Measurements from ENCODE around the gene TMEM44.

The TMEM44 gene, protein sequence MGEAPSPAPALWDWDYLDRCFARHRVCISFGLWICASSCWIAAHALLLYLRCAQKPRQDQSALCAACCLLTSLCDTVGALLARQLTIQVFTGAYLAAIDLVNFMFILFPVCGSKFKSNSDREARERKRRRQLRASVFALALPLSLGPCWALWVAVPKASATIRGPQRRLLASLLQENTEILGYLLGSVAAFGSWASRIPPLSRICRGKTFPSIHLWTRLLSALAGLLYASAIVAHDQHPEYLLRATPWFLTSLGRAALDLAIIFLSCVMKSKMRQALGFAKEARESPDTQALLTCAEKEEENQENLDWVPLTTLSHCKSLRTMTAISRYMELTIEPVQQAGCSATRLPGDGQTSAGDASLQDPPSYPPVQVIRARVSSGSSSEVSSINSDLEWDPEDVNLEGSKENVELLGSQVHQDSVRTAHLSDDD

DNA sequence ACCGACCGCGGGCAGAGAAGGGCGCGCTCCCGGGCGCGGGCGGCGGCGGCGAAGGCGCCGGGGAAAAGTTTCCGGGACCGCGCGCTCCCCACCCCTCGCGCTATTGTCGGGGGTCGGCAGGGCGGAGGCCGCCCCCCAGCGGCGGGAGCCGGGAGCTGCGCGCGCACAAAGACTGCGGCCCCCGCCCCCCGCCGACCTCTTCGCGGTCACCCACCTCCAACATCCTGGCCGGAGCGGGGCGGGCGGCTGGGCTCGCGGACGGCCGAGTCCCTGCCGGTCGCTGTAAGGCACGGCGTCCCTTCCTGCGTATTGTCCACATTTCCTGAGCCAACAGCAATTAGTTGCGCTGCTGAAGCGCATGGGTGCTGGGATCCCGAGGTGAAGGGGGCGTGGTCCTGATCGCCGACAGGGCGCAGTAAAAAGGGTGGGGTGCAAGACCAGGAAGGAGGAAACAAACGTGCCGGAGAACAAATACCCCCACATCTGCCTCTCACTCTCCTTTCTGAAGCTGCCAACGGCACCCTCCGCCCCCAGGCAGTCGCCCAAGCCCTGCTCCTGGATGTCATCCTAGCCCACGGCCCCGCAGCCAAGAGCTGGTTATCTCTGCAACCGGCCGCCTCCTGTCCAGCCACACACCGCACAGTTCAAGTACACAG is at the start of gene TMEM44:
TSS of gene TMEM44 (minus strand) at position 71 of the 656 bp plus-strand sequence. CDS start 204 bp downstream, outside the sequence.
- Histone ChIP-seq H3K9ac (ENCODE audit: low read length) (peak within 1 kb of the TSS; percentile 83), H3K4me2 (ENCODE audit: low read depth, low read length, poor library complexity, severe bottlenecking) (peak within 1 kb of the TSS; percentile 76), H3K4me3 (ENCODE audit: insufficient read depth, low read length, poor library complexity, severe bottlenecking) (peak within 1 kb of the TSS; percentile 70), H3K27me3 (ENCODE audit: low read length) (no peaks in the 10 kb centered on the region), H3K79me2 (ENCODE audit: insufficient read depth, low read length) (peaks cover 16% of the 10 kb centered on the region; the same call in 1 of the 2 replicates), H4K20me1 (ENCODE audit: low read depth, low read length) (no peaks in the 10 kb centered on the region), H3F3A (ENCODE audit: insufficient read depth) (0 out of 2 replicates have a peak, but pooled peaks cover 4% of the 10 kb centered on the region), H3K9me2 (replicated peaks; ENCODE audit: insufficient read depth, low read length) (no peaks in the 10 kb centered on the region), H2AFZ (ENCODE audit: low read depth, low read length, severe bottlenecking) (peak within 1 kb of the TSS; percentile 97), H3K36me3 (ENCODE audit: low read length) (peaks cover 8% of the 10 kb centered on the region), H3K9me3 (ENCODE audit: insufficient read depth, low read length) (no peaks in the 10 kb centered on the region), H3K27ac (ENCODE audit: low read depth, low read length) (peak within 1 kb of the TSS; percentile 60)
- TF ChIP-seq, protein P1, sequence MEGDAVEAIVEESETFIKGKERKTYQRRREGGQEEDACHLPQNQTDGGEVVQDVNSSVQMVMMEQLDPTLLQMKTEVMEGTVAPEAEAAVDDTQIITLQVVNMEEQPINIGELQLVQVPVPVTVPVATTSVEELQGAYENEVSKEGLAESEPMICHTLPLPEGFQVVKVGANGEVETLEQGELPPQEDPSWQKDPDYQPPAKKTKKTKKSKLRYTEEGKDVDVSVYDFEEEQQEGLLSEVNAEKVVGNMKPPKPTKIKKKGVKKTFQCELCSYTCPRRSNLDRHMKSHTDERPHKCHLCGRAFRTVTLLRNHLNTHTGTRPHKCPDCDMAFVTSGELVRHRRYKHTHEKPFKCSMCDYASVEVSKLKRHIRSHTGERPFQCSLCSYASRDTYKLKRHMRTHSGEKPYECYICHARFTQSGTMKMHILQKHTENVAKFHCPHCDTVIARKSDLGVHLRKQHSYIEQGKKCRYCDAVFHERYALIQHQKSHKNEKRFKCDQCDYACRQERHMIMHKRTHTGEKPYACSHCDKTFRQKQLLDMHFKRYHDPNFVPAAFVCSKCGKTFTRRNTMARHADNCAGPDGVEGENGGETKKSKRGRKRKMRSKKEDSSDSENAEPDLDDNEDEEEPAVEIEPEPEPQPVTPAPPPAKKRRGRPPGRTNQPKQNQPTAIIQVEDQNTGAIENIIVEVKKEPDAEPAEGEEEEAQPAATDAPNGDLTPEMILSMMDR (IDR thresholded peaks at IDR 0.05; ENCODE audit: insufficient read depth, low read length, poor library complexity, severe bottlenecking) = peak; percentile 49
- no peak for TF ChIP-seq EZH2phosphoT487 (conservative IDR thresholded peaks at IDR 0.05; ENCODE audit: low read length)

DNA sequence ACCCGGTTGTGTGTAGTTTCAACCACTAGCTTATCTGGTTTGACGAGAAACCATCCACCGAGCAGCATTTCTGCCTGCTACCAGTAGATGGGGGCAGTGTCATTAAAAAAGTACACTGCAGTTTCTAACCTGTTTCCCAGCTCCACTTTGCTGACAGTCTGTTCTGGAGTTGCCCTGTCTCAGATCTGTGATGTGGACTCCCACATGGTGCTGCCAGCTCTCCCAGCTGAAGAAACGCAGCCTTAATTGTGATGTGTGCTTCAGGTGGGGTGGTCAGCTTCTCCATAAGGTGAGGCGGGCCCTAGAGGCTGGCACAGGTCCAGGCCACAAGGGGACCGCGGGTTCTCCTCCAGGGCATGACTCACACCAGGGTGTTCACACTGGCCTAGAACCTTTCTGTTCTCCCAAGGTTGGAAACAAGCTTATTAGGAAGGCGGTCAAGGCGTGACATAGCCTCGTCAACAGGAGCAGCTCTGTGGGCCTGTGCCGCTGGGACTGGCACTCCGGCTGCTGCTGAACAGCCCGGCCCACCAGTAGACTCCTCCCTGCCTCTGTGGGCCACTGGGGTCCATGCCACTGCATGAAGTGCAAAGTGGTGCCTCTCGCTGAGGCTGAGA is 49.6 kb upstream of the TMEM44 start:
- TF ChIP-seq, protein P1 (IDR thresholded peaks at IDR 0.05; ENCODE audit: insufficient read depth, low read length, poor library complexity, severe bottlenecking) = peak; percentile 81
- no peak for TF ChIP-seq EZH2phosphoT487 (conservative IDR thresholded peaks at IDR 0.05; ENCODE audit: low read length)
- no peaks in the 10 kb centered on the region for H3F3A ChIP-seq (ENCODE audit: insufficient read depth)
- H3K4me2 ChIP-seq (ENCODE audit: low read depth, low read length, poor library complexity, severe bottlenecking) = no peak overlapping the region
- H3K36me3 ChIP-seq (ENCODE audit: low read length) = no peaks in the 10 kb centered on the region
- no peaks in the 10 kb centered on the region for H4K20me1 ChIP-seq (ENCODE audit: low read depth, low read length)
- H3K79me2 ChIP-seq (ENCODE audit: insufficient read depth, low read length) = no peaks in the 10 kb centered on the region
- H3K9ac ChIP-seq (ENCODE audit: low read length) = no peak overlapping the region
- no peak overlapping the region for H3K27ac ChIP-seq (ENCODE audit: low read depth, low read length)
- no peak overlapping the region for H2AFZ ChIP-seq (ENCODE audit: low read depth, low read length, severe bottlenecking)
- H3K9me2 ChIP-seq (replicated peaks; ENCODE audit: insufficient read depth, low read length) = no peaks in the 10 kb centered on the region
- no peak overlapping the region for H3K4me3 ChIP-seq (ENCODE audit: insufficient read depth, low read length, poor library complexity, severe bottlenecking)
- H3K27me3 ChIP-seq (ENCODE audit: low read length) = no peaks in the 10 kb centered on the region
- no peaks in the 10 kb centered on the region for H3K9me3 ChIP-seq (ENCODE audit: insufficient read depth, low read length)

DNA sequence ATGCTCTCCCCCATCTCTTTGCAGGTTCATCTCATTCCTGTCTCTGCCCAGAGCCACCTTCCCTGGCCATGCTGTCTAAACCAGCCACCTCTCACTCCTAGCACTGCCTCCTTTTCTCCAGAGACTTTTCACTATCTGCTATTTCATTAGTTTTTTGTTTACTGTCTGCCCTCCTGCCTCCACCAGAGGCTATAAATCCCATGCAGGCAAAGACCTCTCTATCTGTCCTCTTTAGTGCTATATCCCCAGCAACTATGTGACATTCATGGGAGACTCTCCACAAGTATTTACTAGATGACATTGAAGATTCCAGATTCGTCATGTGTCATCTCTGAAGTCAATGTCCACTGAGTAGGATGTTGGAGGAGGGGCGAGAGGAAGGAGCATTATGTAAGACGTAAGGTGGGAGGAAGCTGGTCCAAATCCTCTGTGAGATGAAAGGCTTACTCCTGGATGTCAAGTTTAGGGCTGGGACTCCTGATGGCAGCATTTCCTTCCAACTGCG is 49.0 kb upstream of the TMEM44 start:
- H3K27ac ChIP-seq (ENCODE audit: low read depth, low read length) = no peak overlapping the region
- no peak overlapping the region for H3K4me3 ChIP-seq (ENCODE audit: insufficient read depth, low read length, poor library complexity, severe bottlenecking)
- no peak overlapping the region for H3K9ac ChIP-seq (ENCODE audit: low read length)

More for the DNA sequence above, 49.0 kb upstream of the TMEM44 start:
- TF ChIP-seq, protein P1 (IDR thresholded peaks at IDR 0.05; ENCODE audit: insufficient read depth, low read length, poor library complexity, severe bottlenecking) = no peak
- no peak for TF ChIP-seq EZH2phosphoT487 (conservative IDR thresholded peaks at IDR 0.05; ENCODE audit: low read length)
- Histone ChIP-seq H3K9me2 (replicated peaks; ENCODE audit: insufficient read depth, low read length) (no peaks in the 10 kb centered on the region), H4K20me1 (ENCODE audit: low read depth, low read length) (no peaks in the 10 kb centered on the region), H3F3A (ENCODE audit: insufficient read depth) (no peaks in the 10 kb centered on the region), H3K9me3 (ENCODE audit: insufficient read depth, low read length) (no peaks in the 10 kb centered on the region), H3K27me3 (ENCODE audit: low read length) (no peaks in the 10 kb centered on the region), H2AFZ (ENCODE audit: low read depth, low read length, severe bottlenecking) (no peak overlapping the region), H3K36me3 (ENCODE audit: low read length) (no peaks in the 10 kb centered on the region), H3K79me2 (ENCODE audit: insufficient read depth, low read length) (no peaks in the 10 kb centered on the region), H3K4me2 (ENCODE audit: low read depth, low read length, poor library complexity, severe bottlenecking) (no peak overlapping the region)
